NCI-H2196 (cell line): ENCODE measurements around the gene PGF.
"Not testable (repeated sequence)": the region's sequence is repeated elsewhere in the genome, so short reads cannot be mapped to it uniquely, and the experiment has no call there.

Experiments
- DNase-seq: peaks from one replicate; lab custom pipeline; 2025; ENCODE audit not compliant: unreplicated experiment; lab: John Stamatoyannopoulos, UW

The PGF gene

GRCh38 chr14:74955229-74956026 is at the start of gene PGF:
Gene PGF (minus strand): TSS chr14:74955597. CDS start chr14:74955242, 355 bp downstream.
- DNase-seq, result peak; percentile 85

- DNase-seq, result no peak
Measured at GRCh38 chr14:75003250-75004027, 48.0 kb upstream of the PGF start.

GRCh38 chr14:75002392-75003249 is 47.2 kb upstream of the PGF start, which contains the start of gene EIF2B2:
Gene EIF2B2 (plus strand): TSS chr14:75002921. CDS start chr14:75002991, 70 bp downstream.
- peak; percentile 100 for DNase-seq

GRCh38 chr14:75001899-75002298 is 46.5 kb upstream of the PGF start:
- no peak for DNase-seq

GRCh38 chr14:75001261-75001660 is 45.9 kb upstream of the PGF start:
- DNase-seq, result no peak

GRCh38 chr14:74995781-74996180 is 40.4 kb upstream of the PGF start:
- not testable (repeated sequence) for DNase-seq

DNA sequence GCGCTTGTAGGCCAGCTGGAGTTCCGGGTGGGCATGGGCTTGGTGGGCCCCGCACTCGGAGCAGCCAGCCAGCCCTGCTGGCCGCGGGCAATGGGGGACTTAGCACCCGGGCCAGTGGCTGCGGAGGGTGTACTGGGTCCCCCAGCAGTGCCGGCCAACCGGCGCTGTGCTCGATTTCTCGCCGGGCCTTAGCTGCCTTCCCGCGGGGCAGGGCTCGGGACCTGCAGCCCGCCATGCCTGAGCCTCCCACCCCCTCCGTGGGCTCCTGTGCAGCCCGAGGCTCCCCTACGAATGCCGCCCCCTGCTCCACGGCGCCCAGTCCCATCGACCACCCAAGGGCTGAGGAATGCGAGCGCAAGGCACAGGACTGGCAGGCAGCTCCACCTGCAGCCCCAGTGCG is 38.8 kb upstream of the PGF start:
- DNase-seq, result not testable (repeated sequence)

GRCh38 chr14:74988993-74989392 is 33.6 kb upstream of the PGF start:
- DNase-seq, result no peak

GRCh38 chr14:74988131-74988530 is 32.7 kb upstream of the PGF start:
- peak; percentile 57 for DNase-seq

DNA sequence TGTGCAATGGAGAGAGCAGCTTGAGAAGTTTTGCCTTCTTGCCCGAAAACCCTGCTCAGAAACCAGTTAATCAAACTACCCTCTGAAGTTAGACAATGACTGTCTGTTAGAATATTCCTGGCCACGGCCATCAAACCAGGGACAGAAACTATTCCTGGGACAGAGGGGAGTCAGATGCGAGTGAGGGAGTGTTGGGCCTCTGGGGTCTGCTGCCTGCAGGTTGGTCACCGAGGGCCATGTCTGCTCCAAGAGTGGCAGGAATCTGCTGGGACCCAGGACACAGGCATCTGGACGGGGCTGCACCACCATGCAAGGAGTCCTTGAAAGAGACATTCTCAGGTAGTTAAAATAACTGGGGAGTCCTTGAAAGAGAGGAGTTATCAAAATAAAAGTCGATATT is 30.4 kb upstream of the PGF start:
- DNase-seq, result no peak

- no peak for DNase-seq
Measured at GRCh38 chr14:74985028-74985310, 29.6 kb upstream of the PGF start.

GRCh38 chr14:74984236-74985027 is 29.0 kb upstream of the PGF start:
- no peak for DNase-seq

GRCh38 chr14:74983343-74983742 is 27.9 kb upstream of the PGF start:
- no peak for DNase-seq

GRCh38 chr14:74982661-74983060 is 27.3 kb upstream of the PGF start:
- no peak for DNase-seq

GRCh38 chr14:74981833-74982232 is 26.4 kb upstream of the PGF start:
- no peak for DNase-seq

- no peak for DNase-seq
Measured at GRCh38 chr14:74981462-74981782, 26.0 kb upstream of the PGF start.

DNA sequence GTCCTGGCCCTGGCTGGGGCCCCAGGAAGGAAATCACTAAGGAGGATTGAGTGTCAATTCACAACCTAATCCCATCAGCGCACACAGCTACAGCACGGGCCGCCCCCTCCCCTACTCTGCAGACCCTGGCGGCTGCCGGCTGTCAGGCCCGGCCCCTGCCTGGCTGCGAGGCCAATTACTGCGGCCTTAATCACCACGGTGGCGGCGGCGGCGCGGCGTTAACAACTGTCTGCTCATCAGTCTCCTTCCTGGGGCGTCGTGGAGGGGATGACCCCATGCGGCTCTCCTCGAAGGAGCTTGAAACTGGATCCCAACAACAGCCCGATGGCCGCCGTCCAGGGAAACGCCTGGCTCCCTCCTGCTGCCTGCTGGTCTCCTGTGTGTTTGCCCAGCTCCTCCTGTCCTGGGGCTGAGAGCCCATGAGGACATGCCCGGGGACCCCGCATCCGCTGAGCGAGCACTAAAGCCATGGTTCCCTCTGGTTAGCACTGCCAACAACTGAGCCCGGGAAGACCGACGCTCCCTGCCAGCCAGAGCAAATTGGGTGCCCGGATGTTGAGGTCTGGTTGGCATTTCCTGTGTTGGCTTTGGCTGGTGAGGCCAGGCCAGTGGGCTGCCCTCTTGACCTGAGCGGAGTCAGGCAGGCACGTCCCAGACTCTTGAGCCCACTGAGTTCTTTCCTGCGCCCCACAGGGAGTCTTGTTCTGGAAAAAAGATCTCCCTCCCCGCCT is 25.5 kb upstream of the PGF start:
- DNase-seq, result peak; percentile 97

DNA sequence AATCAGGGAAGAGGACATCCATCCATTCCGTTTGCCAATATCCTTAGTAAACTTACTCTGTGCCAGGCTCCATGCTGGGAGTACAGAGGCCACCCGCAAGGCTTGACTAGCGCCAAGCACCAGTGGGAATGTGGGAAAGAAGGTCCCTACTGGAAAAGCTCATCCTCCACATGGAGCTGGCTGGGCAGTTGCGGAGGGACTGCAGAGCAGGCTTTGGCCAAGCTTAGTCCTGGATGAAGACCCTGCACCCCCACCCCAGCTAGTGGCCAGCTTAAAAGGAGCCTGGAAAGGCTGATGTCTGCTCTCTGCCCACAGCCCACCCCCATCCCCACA is 25.0 kb upstream of the PGF start:
- DNase-seq, result no peak

DNA sequence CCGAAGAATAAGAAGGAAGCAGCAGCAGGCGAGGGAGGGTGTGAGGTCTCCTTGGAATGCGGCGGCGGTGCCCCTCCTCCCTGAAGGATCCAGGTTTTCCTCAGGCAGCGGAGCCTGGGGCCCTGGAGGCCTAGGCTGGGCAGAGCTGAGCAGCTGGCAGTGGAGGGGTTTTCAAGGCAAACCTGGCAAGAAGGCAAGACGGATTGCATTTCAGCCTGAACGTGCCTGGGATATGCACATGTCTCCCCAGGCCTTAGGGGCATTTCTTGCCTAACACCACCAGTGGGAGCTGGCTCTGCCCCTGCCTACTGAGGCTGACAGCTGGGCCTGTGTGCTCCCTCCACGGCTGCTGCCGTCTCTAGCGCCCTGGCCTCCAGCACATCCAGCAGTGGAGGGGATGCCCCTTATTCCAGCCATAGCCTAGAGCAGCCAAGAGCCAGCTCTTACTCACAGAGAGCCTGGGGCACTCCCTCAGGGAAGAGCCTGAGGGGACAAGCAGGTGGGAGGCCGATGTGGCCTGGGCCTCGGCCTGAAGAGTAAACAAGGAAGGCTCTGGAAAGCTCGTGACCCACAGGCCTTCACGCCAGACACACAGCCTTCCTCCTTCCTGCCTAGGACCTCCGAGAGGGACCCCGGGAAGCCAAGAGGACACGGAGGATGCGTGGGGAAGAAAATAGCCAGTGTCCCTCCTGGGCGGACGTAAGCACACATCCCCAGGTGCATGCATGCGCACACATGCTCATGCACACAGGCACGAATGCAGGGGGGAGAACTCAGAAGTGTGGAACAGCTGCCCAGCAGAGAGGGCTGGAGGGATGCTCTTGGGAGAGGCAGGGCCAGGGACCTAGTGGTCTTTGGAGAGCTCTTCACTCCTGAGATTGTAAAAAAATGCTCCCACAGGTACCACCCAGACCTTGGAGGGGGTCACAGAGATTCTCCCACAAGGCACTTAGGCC is 24.3 kb upstream of the PGF start:
- DNase-seq, result peak; percentile 92
